Measurements from ENCODE around the gene MARK2.

The MARK2 gene

GRCh38 chr11:63911440-63911839 lies 72.5 kb downstream of the MARK2 start:
- DNase-seq: no peak

- no peak for DNase-seq
Observed at GRCh38 chr11:63911876-63912275, 73.0 kb downstream of the MARK2 start.

- no peak for DNase-seq
Observed at GRCh38 chr11:63912678-63913077, 73.8 kb downstream of the MARK2 start.

GRCh38 chr11:63913866-63914830 lies 75.2 kb downstream of the MARK2 start:
- no peak for DNase-seq

GRCh38 chr11:63914896-63915691 lies 76.2 kb downstream of the MARK2 start:
- DNase-seq: no peak

- no peak for DNase-seq
Observed at GRCh38 chr11:63915961-63916836, 77.3 kb downstream of the MARK2 start.

GRCh38 chr11:63916837-63917691 lies 78.2 kb downstream of the MARK2 start, which contains the start of gene RCOR2:
TSS of gene RCOR2 (minus strand) at chr11:63917164. CDS start at chr11:63916456, 708 bp downstream.
- peak in 3 of 5 experiments; percentile 40 to 88 (median 53) for DNase-seq

GRCh38 chr11:63917692-63918506 lies 79.0 kb downstream of the MARK2 start:
- peak in 2 of 5 experiments; percentile 36 to 62 for DNase-seq

GRCh38 chr11:63918507-63919191 lies 79.7 kb downstream of the MARK2 start:
- DNase-seq: no peak

- DNase-seq: no peak
Observed at GRCh38 chr11:63919267-63920125, 80.6 kb downstream of the MARK2 start.

GRCh38 chr11:63920126-63920938 lies 81.4 kb downstream of the MARK2 start:
- no peak for DNase-seq

GRCh38 chr11:63920939-63921417 lies 82.1 kb downstream of the MARK2 start:
- DNase-seq: no peak

- DNase-seq: no peak
Observed at GRCh38 chr11:63922673-63923192, 83.8 kb downstream of the MARK2 start.

- no peak for DNase-seq
Observed at GRCh38 chr11:63923319-63923718, 84.4 kb downstream of the MARK2 start.

GRCh38 chr11:63929616-63930015 lies 90.7 kb downstream of the MARK2 start:
- DNase-seq: no peak

GRCh38 chr11:63931045-63931444 lies 92.1 kb downstream of the MARK2 start:
- no peak for DNase-seq

- DNase-seq: no peak
Observed at GRCh38 chr11:63931876-63932275, 93.0 kb downstream of the MARK2 start.

- DNase-seq: no peak
Observed at GRCh38 chr11:63933459-63933858, 94.5 kb downstream of the MARK2 start.
